ENCODE results near the gene MAPK1.

- TF ChIP-seq SUZ12 (IDR thresholded peaks at IDR 0.05; ENCODE audit: extremely low read depth, insufficient read depth, insufficient read length) (no peak), ZNF274 (IDR thresholded peaks at IDR 0.05; ENCODE audit: low read depth, low read length) (no peak)
Observed at GRCh38 chr22:21862386-21863245, 4.8 kb downstream of the MAPK1 start.
